GM12878 (cell line): ENCODE measurements around the gene MYCN. TPM values are rescaled to one million over a fixed set of nuclear protein-coding genes. Genes with fewer than 3 reads are reported as not detected.

Experiments used
- ATAC-seq: fragments of 200-7000 bp; cut with Tn5 transposase; 3 replicates; pipeline ENCODE4 v1.9.1; 2020; ENCODE audit warnings: mild to moderate bottlenecking, moderate library complexity
- BruUV-seq: library from RNA; stranded (reverse); fragments of 400-500 nt; replicated peaks from 2 replicates; lab custom pipeline; 2021; lab: Mats Ljungman, UMichigan
- CTCF ChIA-PET: fragments of 300-600 bp; sonication (Branson Sonifier 250); formaldehyde crosslinking; extraction: SDS; loops from one replicate; lab custom pipeline; 2021; ENCODE audit warnings: inconsistent platforms; lab: Yijun Ruan, JAX
- POLR2A ChIA-PET: fragments of 350-600 bp; formaldehyde crosslinking; extraction: SDS; loops from one replicate; lab custom pipeline; 2021; ENCODE audit warnings: inconsistent platforms; lab: Charles Lee
- RAD21 ChIA-PET: fragments of 300-600 bp; sonication (Branson Sonifier 250); formaldehyde crosslinking; loops from one replicate; lab custom pipeline; 2023; ENCODE audit warnings: antibody characterized with exemption; ENCODE audit not compliant: unreplicated experiment; lab: Charles Lee
- SMC1A ChIA-PET: fragments of 300-600 bp; sonication (Branson Sonifier 250); formaldehyde crosslinking; loops from one replicate; lab custom pipeline; 2023; ENCODE audit not compliant: unreplicated experiment, uncharacterized antibody; lab: Charles Lee
- DNase-seq: peaks from one replicate; pipeline ENCODE4 v3.0.0-alpha.2; 2011; ENCODE audit warnings: low read depth, low spot score
- FAIRE-seq: peaks from 3 replicates; lab custom pipeline; 2011; peaks lifted over from hg19 to GRCh38; lab: Jason Lieb, UNC
- H2AFZ ChIP-seq: 2 replicates; pipeline ENCODE4 v1.6.0; 2011; ENCODE audit warnings: low read depth, low read length, control low read depth; ENCODE audit not compliant: control insufficient read depth
- H3K27ac ChIP-seq: 2 replicates; pipeline ENCODE4 v1.5.1; 2011; ENCODE audit warnings: control low read depth; ENCODE audit not compliant: control insufficient read depth, insufficient read depth
- H3K27me3 ChIP-seq, 2 experiments: replicated peaks in 1 of 2; 2 replicates each; pipeline versions ENCODE4 v1.6.0 to v1.6.1; 2011; ENCODE audit warnings: low read length in 1 of 2; ENCODE audit not compliant: control insufficient read depth in 2 of 2, insufficient read depth in 2 of 2
- H3K36me3 ChIP-seq, 2 experiments: 2 replicates each; pipeline ENCODE4 v1.5.1; 2011; ENCODE audit warnings: low read length in 1 of 2; ENCODE audit not compliant: control insufficient read depth in 2 of 2, insufficient read depth in 2 of 2
- H3K4me1 ChIP-seq: 2 replicates; pipeline ENCODE4 v1.6.1; 2011; ENCODE audit warnings: mild to moderate bottlenecking, low read length, moderate library complexity, mixed read lengths; ENCODE audit not compliant: control insufficient read depth, insufficient read depth
- H3K4me2 ChIP-seq: 2 replicates; pipeline ENCODE4 v1.6.0; 2011; ENCODE audit warnings: control low read depth; ENCODE audit not compliant: control insufficient read depth, insufficient read depth
- H3K4me3 ChIP-seq: fragments of 200-600 bp; sonication (generic); 2 replicates; pipeline ENCODE4 v1.5.1; 2016
- H3K79me2 ChIP-seq: 2 replicates; pipeline ENCODE4 v1.6.0; 2011; ENCODE audit warnings: low read length; ENCODE audit not compliant: control insufficient read depth, insufficient read depth
- H3K9ac ChIP-seq: 2 replicates; pipeline ENCODE4 v1.8.0; 2011; ENCODE audit warnings: low read length, control low read depth, mixed read lengths; ENCODE audit not compliant: control insufficient read depth, insufficient read depth
- H3K9me3 ChIP-seq: replicated peaks from 3 replicates; pipeline ENCODE4 v1.5.1; 2011; ENCODE audit warnings: mild to moderate bottlenecking, low read length; ENCODE audit not compliant: control insufficient read depth, insufficient read depth
- H4K20me1 ChIP-seq: 2 replicates; pipeline ENCODE4 v1.6.0; 2011; ENCODE audit not compliant: control insufficient read depth, insufficient read depth
- ATF7 ChIP-seq: fragments of 450-650 bp; IDR thresholded peaks from 2 replicates; pipeline ENCODE4 v1.6.1; 2016; ENCODE audit warnings: low read depth, mild to moderate bottlenecking
- BCL11A ChIP-seq: IDR thresholded peaks from 2 replicates; pipeline ENCODE4 v1.6.1; 2011; ENCODE audit warnings: low read depth, low read length
- CBX5 ChIP-seq: sonication (generic); IDR thresholded peaks from 2 replicates; pipeline ENCODE4 v1.6.1; 2016; ENCODE audit warnings: low read depth, moderate library complexity, mild to moderate bottlenecking, inconsistent platforms
- EP300 ChIP-seq, 2 experiments: fragments of 150-350 bp in 1 of 2; IDR thresholded peaks; 2 replicates each; pipeline ENCODE4 v1.6.1; 2011 to 2012; ENCODE audit warnings: low read depth in 2 of 2, low read length in 2 of 2, borderline replicate concordance in 1 of 2, improper control_type of control experiment in 1 of 2, inconsistent platforms in 1 of 2; ENCODE audit not compliant: control insufficient read depth in 1 of 2
- FOS ChIP-seq: IDR thresholded peaks from 3 replicates; pipeline ENCODE4 v1.6.1; 2011; ENCODE audit warnings: borderline replicate concordance; ENCODE audit not compliant: insufficient read length; ENCODE audit errors: extremely low read depth
- GABPA ChIP-seq: IDR thresholded peaks from 2 replicates; pipeline ENCODE4 v1.6.1; 2014; ENCODE audit warnings: antibody characterized with exemption, low read depth, mild to moderate bottlenecking, inconsistent platforms
- RAD51 ChIP-seq: fragments of 450-650 bp; IDR thresholded peaks from 2 replicates; pipeline ENCODE4 v1.6.1; 2016; ENCODE audit warnings: moderate library complexity, mild to moderate bottlenecking, inconsistent platforms
- SIN3A ChIP-seq: IDR thresholded peaks from 2 replicates; pipeline ENCODE4 v1.6.1; 2012; ENCODE audit warnings: low read depth, low read length, improper control_type of control experiment
- SREBF1 ChIP-seq: IDR thresholded peaks from 2 replicates; pipeline ENCODE4 v1.6.1; 2012; ENCODE audit warnings: mild to moderate bottlenecking, low read length
- SRF ChIP-seq, 2 experiments: IDR thresholded peaks; 2 replicates each; pipeline ENCODE4 v1.6.1; 2011; ENCODE audit warnings: low read depth in 2 of 2, low read length in 2 of 2, mild to moderate bottlenecking in 1 of 2, moderate library complexity in 1 of 2
- SUPT20H ChIP-seq: IDR thresholded peaks from 2 replicates; pipeline ENCODE4 v1.6.1; 2011; ENCODE audit warnings: low read depth, mild to moderate bottlenecking, low read length, moderate library complexity, borderline replicate concordance; ENCODE audit not compliant: control insufficient read depth
- ZNF274 ChIP-seq: IDR thresholded peaks from one replicate; pipeline ENCODE4 v1.8.0; 2011; ENCODE audit not compliant: insufficient read length, insufficient read depth
- ZNF687 ChIP-seq: fragments of 450-650 bp; IDR thresholded peaks from 2 replicates; pipeline ENCODE4 v1.6.1; 2017; ENCODE audit warnings: mild to moderate bottlenecking, moderate library complexity
- WGBS: methylation state at CpG from one replicate; pipeline ENCODE4 v1.1.6; 2016; ENCODE audit warnings: low lambda C conversion rate; ENCODE audit not compliant: insufficient replicate concordance, insufficient coverage; ENCODE audit errors: missing lambda C conversion rate; 5-methylcytosine and 5-hydroxymethylcytosine counted together
- in situ Hi-C: fragments of 300-500 bp; cut with MboI; formaldehyde crosslinking; loops from 9 replicates; pipeline ENCODE4 v1.14.3; 2018; ENCODE audit warnings: mixed read lengths
- intact Hi-C: fragments of 100-400 bp; cut with micrococcal nuclease; formaldehyde crosslinking; loops from one replicate; pipeline ENCODE4 v1.14.2; 2022; ENCODE audit not compliant: unreplicated experiment
- polyA plus RNA-seq, 11 experiments: library from polyadenylated mRNA; depleted of rRNA in 4 of 11; unstranded in 6 of 11; stranded (reverse) in 5 of 11; fragments of >200 nt; fragmentation: Nextera tagmentation in 4 of 11; fragmentation: Illumina TruSeq in 1 of 11; extraction: Ambion mirVana in 4 of 11; extraction: Trizol in 1 of 11; gene quantifications; 1 replicate in 1 of 11; 2 replicates in 10 of 11; pipeline versions ENCODE4 v1.2.1 to v1.2.3, GENCODE V29; 2011 to 2016; ENCODE audit warnings: inconsistent platforms in 2 of 11, missing spikeins in 2 of 11, low read depth in 1 of 11
- total RNA-seq, 4 experiments: library from RNA; depleted of rRNA in 3 of 4; stranded (reverse); fragments of >200 nt in 3 of 4; fragmentation: Illumina TruSeq in 1 of 4; extraction: Trizol in 1 of 4; gene quantifications; 2 replicates each; pipeline versions ENCODE4 v1.2.1 to v1.2.3, GENCODE V29; 2013 to 2021

Gene MYCN
- total and polyA plus RNA-seq, 10 of the 15 experiments (the other 5 are each of a cell fraction or from before 2014, with no cell fraction given) = not detected

- SMC1A ChIA-PET = no interaction called here
- WGBS = 28% methylated on average over 7 of the region's 7 CpGs
- Histone ChIP-seq H3K79me2 (no peaks in the 10 kb centered on the region), H3K4me1 (no peaks in the 10 kb centered on the region), H3K4me2 (no peak overlapping the region), H3K27ac (no peak overlapping the region), H2AFZ (no peak overlapping the region), H3K27me3 (no peaks in the 10 kb centered on the region), H4K20me1 (no peaks in the 10 kb centered on the region), H3K9ac (no peak overlapping the region), H3K4me3 (no peak overlapping the region), H3K36me3 (no peaks in the 10 kb centered on the region), H3K9me3 (no peaks in the 10 kb centered on the region)
- RAD21 ChIA-PET = no interaction called here
- CTCF ChIA-PET = no interaction called here
- DNase-seq (no peak), FAIRE-seq (no peak), ATAC-seq (no peak)
- in situ Hi-C loops (no loop called here), intact Hi-C loops (no loop called here)
- no peak for TF ChIP-seq EP300 (IDR thresholded peaks at IDR 0.05; ENCODE audit: borderline replicate concordance in 1 of 2, control insufficient read depth in 1 of 2, low read depth in 2 of 2, low read length in 2 of 2)
- TF ChIP-seq FOS = no peak
- no peak for TF ChIP-seq SREBF1
- no peak for TF ChIP-seq SIN3A
- no peak for TF ChIP-seq ZNF274
- TF ChIP-seq SUPT20H = no peak
- TF ChIP-seq CBX5 = no peak
- no peak for TF ChIP-seq ATF7
- TF ChIP-seq RAD51 = no peak
- TF ChIP-seq SRF (IDR thresholded peaks at IDR 0.05; ENCODE audit: low read depth in 2 of 2, low read length in 2 of 2) = no peak
- no peak for TF ChIP-seq BCL11A
- TF ChIP-seq ZNF687 = no peak
- TF ChIP-seq GABPA = no peak
- POLR2A ChIA-PET = no interaction called here
- BruUV-seq = no TSS peak
Observed at GRCh38 chr2:15971351-15971750, 31.0 kb downstream of the MYCN start.
